ENCODE measurements around the gene SGSM1. TPM values are rescaled to one million over a fixed set of nuclear protein-coding genes. Genes with fewer than 3 reads are reported as not detected.
"Not testable (repeated sequence)": the region's sequence is repeated elsewhere in the genome, so short reads cannot be mapped to it uniquely, and the experiment has no call there.

Gene SGSM1
- total and polyA plus RNA-seq, 12 donors: 1.1 to 14.3 (median 7.8) TPM

DNA sequence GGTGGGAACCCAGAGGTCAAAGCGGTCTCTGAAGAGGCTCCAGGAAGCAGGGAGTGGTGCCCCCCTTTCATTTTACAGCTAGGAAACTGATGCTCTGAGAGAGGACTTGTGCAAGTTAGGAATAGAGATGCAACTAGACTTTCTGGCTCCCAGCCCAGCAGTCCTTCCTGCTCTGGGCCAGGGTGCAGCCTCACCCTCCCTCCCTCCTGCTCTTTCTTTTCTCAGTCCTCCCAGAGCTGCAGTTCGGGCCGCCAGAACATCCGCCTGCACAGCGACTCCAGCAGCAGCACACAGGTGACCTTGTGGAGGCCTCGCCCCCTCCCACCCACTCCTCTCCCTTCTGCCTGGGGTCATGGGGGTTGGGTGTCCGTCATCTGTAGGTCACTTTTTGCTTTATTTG lies 89.0 kb downstream of the SGSM1 start:
- ATAC-seq (peak; percentile 59 to 92 (median 85)), DNase-seq (peak; percentile 75 to 84)
- TF ChIP-seq, protein P1, sequence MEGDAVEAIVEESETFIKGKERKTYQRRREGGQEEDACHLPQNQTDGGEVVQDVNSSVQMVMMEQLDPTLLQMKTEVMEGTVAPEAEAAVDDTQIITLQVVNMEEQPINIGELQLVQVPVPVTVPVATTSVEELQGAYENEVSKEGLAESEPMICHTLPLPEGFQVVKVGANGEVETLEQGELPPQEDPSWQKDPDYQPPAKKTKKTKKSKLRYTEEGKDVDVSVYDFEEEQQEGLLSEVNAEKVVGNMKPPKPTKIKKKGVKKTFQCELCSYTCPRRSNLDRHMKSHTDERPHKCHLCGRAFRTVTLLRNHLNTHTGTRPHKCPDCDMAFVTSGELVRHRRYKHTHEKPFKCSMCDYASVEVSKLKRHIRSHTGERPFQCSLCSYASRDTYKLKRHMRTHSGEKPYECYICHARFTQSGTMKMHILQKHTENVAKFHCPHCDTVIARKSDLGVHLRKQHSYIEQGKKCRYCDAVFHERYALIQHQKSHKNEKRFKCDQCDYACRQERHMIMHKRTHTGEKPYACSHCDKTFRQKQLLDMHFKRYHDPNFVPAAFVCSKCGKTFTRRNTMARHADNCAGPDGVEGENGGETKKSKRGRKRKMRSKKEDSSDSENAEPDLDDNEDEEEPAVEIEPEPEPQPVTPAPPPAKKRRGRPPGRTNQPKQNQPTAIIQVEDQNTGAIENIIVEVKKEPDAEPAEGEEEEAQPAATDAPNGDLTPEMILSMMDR (IDR thresholded peaks at IDR 0.05): no peak
- peak overlapping the region; percentile 47 to 84 (median 78) for H3K27ac ChIP-seq
- intact Hi-C loops (cut with DNase I): loop anchor here in 1 of 10 donors (5.0 kb wide), 1 partner anchor 88 kb away; the partner anchor contains the start of gene SGSM1
- H3K36me3 ChIP-seq: peaks cover 0 to 8% (median 0%) of the 10 kb centered on the region in 9 donors
- 16 to 19% methylated on average over 7 of the region's 7 CpGs for WGBS, 2 donors
- H3K27me3 ChIP-seq: no peaks in the 10 kb centered on the region
- no peaks in the 10 kb centered on the region for H3K9me3 ChIP-seq
- H3K4me3 ChIP-seq: peak overlapping the region in 3 of 10 donors; percentile 10 to 11 (median 11)
- peaks cover 3 to 23% (median 18%) of the 10 kb centered on the region in 9 donors for H3K4me1 ChIP-seq

DNA sequence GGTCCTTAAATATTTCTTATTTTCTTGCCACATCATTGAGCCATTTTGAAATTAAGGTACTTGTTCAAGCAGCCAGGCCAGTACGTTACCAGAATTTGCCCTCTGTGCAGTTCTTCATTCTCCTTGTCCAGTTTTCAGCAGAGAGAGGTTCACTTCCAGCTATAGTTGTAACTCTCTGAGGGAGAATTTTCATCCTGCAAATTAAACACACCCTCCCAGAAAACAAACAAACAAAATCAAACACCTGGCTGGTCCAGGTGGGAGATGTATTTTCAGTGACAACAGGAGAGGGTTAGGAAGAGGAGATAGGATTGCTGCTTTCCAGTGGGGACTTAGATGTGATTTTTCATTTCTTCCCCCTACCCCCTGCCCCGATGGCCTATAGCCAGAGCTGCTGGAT lies 95.4 kb downstream of the SGSM1 start:
- Histone ChIP-seq H3K27me3 (no peaks in the 10 kb centered on the region), H3K4me3 (no peak overlapping the region), H3K27ac (no peak overlapping the region), H3K36me3 (peaks cover 0 to 52% (median 14%) of the 10 kb centered on the region in 9 donors), H3K9me3 (peaks cover 0 to 19% (median 5%) of the 10 kb centered on the region in 11 donors), H3K4me1 (no peaks in the 10 kb centered on the region)
- TF ChIP-seq, protein P1 (IDR thresholded peaks at IDR 0.05): no peak
- intact Hi-C loops (cut with DNase I): no loop called here
- 91 to 92% methylated on average over 2 of the region's 2 CpGs for WGBS, 2 donors
- DNase-seq: no peak
- ATAC-seq: no peak

DNA sequence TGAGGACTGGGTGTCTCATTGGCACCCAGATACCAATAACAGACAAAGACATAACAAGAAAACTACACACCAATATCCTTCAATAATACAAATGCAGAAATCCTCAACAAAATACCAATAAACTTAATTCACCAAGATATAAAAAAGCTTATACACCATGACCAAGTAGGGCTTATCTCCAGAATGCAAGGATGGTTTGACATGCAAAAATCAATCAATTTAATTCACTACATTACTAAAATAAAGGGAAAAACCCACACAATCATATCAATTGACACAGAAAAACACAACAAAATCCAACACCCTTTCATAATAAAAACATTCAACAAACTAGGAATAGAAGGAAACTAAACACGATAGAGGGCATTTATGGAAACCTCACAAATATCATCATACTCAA lies 99.9 kb downstream of the SGSM1 start:
- no peak for ATAC-seq
- Histone ChIP-seq H3K4me3 (no peak overlapping the region), H3K27me3 (no peaks in the 10 kb centered on the region), H3K36me3 (peaks cover 0 to 38% (median 14%) of the 10 kb centered on the region in 9 donors), H3K27ac (no peak overlapping the region), H3K9me3 (peaks cover 0 to 29% (median 5%) of the 10 kb centered on the region in 11 donors), H3K4me1 (no peaks in the 10 kb centered on the region)
- intact Hi-C loops (cut with DNase I): no loop called here
- no peak for DNase-seq
- WGBS, 2 donors: 93 to 96% methylated on average over 1 of the region's 1 CpG
- TF ChIP-seq, protein P1 (IDR thresholded peaks at IDR 0.05): no peak

DNA sequence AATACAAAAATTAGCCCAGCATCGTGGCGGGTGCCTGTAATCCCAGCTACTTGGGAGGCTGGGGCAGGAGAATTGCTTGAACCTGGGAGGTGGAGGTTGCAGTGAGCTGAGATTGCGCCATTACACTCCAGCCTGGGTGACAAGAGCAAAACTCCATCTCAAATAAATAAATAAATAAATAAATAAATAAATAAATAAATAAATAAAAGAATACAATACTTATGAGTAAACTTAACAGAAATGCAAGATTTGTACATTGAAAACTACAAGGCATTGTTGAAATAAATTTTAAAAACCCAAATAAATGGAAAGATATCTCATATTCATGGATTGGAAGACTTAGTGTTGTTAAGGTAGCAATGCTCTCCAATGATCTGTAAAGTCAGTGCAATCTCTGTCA lies 101.1 kb downstream of the SGSM1 start:
- H3K27me3 ChIP-seq; ATAC-seq; H3K4me1 ChIP-seq; H3K4me3 ChIP-seq; DNase-seq; intact Hi-C loops (cut with DNase I); H3K27ac ChIP-seq: not testable (repeated sequence)
- Histone ChIP-seq H3K9me3 (peaks cover 0 to 29% (median 5%) of the 10 kb centered on the region in 11 donors), H3K36me3 (peaks cover 0 to 38% (median 14%) of the 10 kb centered on the region in 9 donors)
- WGBS, 2 donors: 96 to 98% methylated on average over 3 of the region's 3 CpGs

DNA sequence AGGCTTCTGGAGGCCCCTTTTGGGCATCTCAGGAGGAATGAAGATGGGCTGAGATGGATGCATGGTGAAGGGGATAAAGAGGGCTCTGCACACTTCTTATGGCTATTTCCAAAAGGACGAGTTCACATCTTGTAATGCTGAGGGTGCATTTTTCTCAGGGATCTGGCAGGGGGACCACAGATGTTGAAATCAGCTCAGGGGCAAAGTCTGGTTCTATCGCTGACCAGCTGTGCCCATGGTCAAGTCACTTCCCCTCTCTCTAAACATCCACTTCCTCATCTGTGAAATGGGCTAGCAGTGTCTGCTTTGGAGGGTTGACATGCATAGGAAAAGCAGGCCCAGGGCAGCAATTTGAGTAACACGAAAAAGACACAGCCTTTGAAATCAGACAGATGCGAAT lies 114.0 kb downstream of the SGSM1 start:
- WGBS, 2 donors: 92 to 94% methylated on average over 4 of the region's 4 CpGs
- H3K36me3 ChIP-seq: peaks cover 0 to 50% (median 0%) of the 10 kb centered on the region in 9 donors
- no peak overlapping the region for H3K4me3 ChIP-seq
- H3K27ac ChIP-seq: no peak overlapping the region
- H3K9me3 ChIP-seq: no peaks in the 10 kb centered on the region
- DNase-seq: no peak
- H3K27me3 ChIP-seq: no peaks in the 10 kb centered on the region
- no peaks in the 10 kb centered on the region for H3K4me1 ChIP-seq
- ATAC-seq: no peak
- intact Hi-C loops (cut with DNase I): no loop called here
- TF ChIP-seq, protein P1 (IDR thresholded peaks at IDR 0.05): no peak

All from heart right ventricle (tissue), 16 donors.